Measurements from ENCODE around the gene LAP3.

Gene LAP3

GRCh38 chr4:17619416-17620105 lies 42.6 kb downstream of the LAP3 start:
- no peak for DNase-seq

DNA sequence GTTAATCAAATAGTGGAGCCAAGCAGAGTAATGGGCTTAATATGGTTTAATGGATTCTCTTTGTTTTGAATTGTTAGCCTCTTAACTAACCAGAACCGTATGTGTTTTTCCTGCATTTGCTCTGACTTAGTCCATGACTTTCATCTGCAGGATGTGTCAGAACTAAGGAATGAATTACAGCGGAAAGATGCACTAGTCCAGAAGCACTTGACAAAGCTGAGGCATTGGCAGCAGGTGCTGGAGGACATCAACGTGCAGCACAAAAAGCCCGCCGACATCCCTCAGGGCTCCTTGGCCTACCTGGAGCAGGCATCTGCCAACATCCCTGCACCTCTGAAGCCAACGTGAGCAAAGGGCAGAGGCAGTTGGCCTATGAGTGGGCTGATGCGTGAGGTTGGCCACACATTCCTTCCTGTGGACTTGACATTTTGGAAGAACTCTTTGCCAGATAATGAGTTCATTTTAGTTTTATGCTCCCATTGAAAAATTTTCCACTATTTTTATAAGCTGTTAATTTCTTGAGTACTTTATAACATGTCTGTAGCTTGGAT lies 46.5 kb downstream of the LAP3 start:
- no peak for DNase-seq

GRCh38 chr4:17624821-17625220 lies 47.8 kb downstream of the LAP3 start:
- no peak for DNase-seq

- no peak for DNase-seq
Observed at GRCh38 chr4:17630228-17630627, 53.2 kb downstream of the LAP3 start.

DNA sequence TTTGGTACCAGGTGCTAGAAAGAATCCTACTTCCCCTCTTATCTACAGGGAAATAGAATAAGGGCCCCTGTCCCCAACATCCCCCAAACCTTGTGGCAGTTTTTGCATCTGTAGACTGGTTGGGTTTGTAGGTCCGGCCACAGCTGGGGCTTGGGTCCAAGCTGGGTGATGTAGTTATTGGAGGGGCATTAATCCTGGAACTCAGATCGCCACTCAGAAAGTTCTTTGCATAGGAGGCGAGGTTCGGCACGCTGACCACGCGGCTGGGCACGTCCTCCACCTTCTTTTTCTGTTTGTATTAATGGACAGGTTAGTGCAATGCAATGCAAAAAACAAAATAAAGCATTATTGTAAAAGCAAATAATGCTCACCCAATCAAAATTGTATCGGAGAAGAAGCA lies 56.6 kb downstream of the LAP3 start:
- no peak for DNase-seq

- no peak for DNase-seq
Observed at GRCh38 chr4:17635056-17635455, 58.1 kb downstream of the LAP3 start.

GRCh38 chr4:17636341-17636695 lies 59.3 kb downstream of the LAP3 start:
- DNase-seq: no peak

DNA sequence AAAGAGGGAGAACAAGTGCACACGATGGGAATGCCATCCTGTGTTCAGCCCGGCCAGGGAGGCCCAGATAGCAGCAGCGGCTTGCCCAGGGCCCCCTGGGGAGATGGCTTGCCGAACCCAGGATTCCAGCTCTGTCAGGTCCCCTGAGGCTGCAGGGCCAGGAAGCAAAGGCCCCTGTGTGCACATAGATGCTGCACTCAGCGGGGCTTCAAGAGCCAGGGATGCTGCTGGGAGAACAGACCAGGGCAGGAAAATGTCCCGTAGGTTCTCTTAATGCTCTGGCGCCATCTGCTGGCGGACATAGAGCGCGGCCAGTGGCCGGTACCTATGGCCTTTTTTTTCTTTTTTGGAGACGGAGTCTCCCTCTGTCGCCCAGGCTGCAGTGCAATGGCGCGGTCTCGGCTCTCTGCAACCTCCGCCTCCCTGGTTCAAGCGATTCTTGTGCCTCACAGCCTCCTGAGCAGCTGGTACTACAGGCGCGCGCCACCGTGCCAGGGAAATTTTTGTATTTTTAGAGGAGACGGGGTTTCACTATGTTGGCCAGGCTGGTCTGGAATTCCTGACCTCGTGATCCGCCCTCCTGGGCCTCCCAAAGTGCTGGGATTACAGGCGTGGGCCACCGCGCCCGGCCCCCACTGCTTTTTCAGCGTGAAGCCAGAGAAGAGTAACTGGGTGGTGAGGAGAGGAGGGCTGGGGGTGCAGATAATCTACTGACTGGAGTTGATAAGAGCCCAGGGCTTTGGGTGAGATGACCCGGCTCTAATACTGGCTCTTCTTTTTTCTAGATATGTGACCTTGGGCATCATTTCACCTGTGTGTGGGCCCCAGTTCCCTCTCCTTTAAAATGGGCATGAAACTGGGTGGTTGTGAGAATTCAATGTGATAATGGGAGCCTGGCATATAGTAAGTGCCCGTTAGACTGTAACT lies 60.0 kb downstream of the LAP3 start:
- DNase-seq: peak; percentile 90

GRCh38 chr4:17639136-17639535 lies 62.1 kb downstream of the LAP3 start:
- DNase-seq: no peak

- DNase-seq: no peak
Observed at GRCh38 chr4:17642398-17642783, 65.4 kb downstream of the LAP3 start.

GRCh38 chr4:17646693-17647092 lies 69.7 kb downstream of the LAP3 start:
- no peak for DNase-seq

- no peak for DNase-seq
Observed at GRCh38 chr4:17647176-17647806, 70.3 kb downstream of the LAP3 start.

DNA sequence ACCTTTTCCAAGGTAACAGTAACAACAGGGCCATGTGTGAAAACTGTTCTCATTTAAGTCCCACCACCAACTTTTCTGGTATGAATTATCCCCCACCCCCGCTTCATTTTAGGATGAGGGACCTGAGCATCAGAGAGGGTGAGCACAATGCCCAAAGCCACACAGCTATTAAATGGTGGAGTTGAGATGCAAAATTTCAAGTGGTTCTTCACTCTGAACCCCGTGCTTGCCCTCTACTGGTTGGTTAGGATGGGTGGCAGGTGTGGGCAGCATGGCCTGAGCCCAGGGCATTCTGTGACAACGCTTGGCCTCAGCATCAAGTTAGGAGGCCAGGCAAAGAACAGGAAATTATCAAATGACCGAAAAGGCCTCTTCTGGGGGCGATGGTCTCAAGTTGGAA lies 70.9 kb downstream of the LAP3 start:
- no peak for DNase-seq

GRCh38 chr4:17650406-17650805 lies 73.4 kb downstream of the LAP3 start:
- DNase-seq: no peak

GRCh38 chr4:17654701-17655100 lies 77.7 kb downstream of the LAP3 start:
- DNase-seq: no peak

DNA sequence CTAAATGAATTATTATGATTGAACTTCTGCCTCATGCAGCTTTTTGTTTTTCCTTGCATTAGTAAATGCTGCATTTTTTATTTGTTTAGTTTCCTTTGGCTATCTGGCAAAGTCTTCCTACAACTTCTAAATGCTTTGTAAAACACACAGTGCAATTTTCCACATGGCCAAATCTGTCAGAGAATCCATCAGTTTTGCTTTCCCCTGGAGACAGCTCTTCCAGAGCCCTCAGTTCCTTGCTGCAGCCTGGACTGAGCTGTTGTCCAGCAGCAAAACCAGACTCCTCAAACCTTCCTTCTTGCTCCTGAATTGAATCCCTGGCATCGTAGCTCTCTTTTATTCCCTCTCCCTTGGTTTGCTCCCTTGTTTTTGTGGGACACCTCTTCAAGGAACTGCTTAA lies 80.1 kb downstream of the LAP3 start:
- DNase-seq: no peak

Data from activated effector memory CD4-positive, alpha-beta T cell treated with anti-CD3 and anti-CD28 coated beads, Interleukin-2, amount 50 U/mL, for 16 hours (primary cell).